Umbilical cord (tissue), 2 donors: Measurements from ENCODE around the gene PRR3. TPM values are rescaled to one million over a fixed set of nuclear protein-coding genes. Genes with fewer than 3 reads are reported as not detected.

Source experiments
- DNase-seq: peaks from one replicate; pipeline ENCODE4 v3.0.0-alpha.2; 2015; ENCODE audit warnings: low spot score
- total RNA-seq: library from RNA; depleted of rRNA; stranded (reverse); fragments of >200 nt; gene quantifications from one replicate; pipeline ENCODE4 v1.2.3, GENCODE V29; 2014; ENCODE audit warnings: low replicate concordance; ENCODE audit not compliant: insufficient read depth

Gene PRR3
- total RNA-seq, 1 donor from 2014 or later = 5.1 TPM

- DNase-seq = no peak
These were observed 23.4 kb upstream of the PRR3 start for GRCh38 chr6:30533460-30534294.

- DNase-seq = no peak
These were observed 19.2 kb upstream of the PRR3 start for GRCh38 chr6:30537931-30538330.

GRCh38 chr6:30541515-30542403, 15.3 kb upstream of the PRR3 start:
- DNase-seq = peak; percentile 86

- no peak for DNase-seq
These were observed 14.7 kb upstream of the PRR3 start for GRCh38 chr6:30542404-30542725.

- DNase-seq = no peak
These were observed 14.2 kb upstream of the PRR3 start for GRCh38 chr6:30542915-30543314.

- no peak for DNase-seq
These were observed 13.3 kb upstream of the PRR3 start for GRCh38 chr6:30543821-30544220.

GRCh38 chr6:30544666-30545272, 12.3 kb upstream of the PRR3 start:
- peak; percentile 73 for DNase-seq

- DNase-seq = no peak
These were observed 9.6 kb upstream of the PRR3 start for GRCh38 chr6:30547454-30547853.

- no peak for DNase-seq
These were observed 8.7 kb upstream of the PRR3 start for GRCh38 chr6:30548375-30548774.

GRCh38 chr6:30554404-30554803, 2.7 kb upstream of the PRR3 start:
- no peak for DNase-seq

GRCh38 chr6:30554962-30555815, 1.9 kb upstream of the PRR3 start:
- DNase-seq = no peak

- DNase-seq = peak; percentile 75
These were observed 1.4 kb upstream of the PRR3 start for GRCh38 chr6:30555816-30556065.

- DNase-seq = peak; percentile 94
These were observed 809 bp upstream of the PRR3 start, which contains the start of gene GNL1 for GRCh38 chr6:30556066-30556905. Gene GNL1 (minus strand): TSS chr6:30556489. CDS start chr6:30556203, 286 bp downstream.

- DNase-seq = no peak
These were observed 537 bp downstream of the PRR3 start for GRCh38 chr6:30557683-30557981.

GRCh38 chr6:30560930-30561329, 3.8 kb downstream of the PRR3 start:
- no peak for DNase-seq

- DNase-seq = no peak
These were observed 5.7 kb downstream of the PRR3 start for GRCh38 chr6:30562470-30563425.

- DNase-seq = no peak
These were observed 7.0 kb downstream of the PRR3 start for GRCh38 chr6:30564114-30564513.

- no peak for DNase-seq
These were observed 8.7 kb downstream of the PRR3 start for GRCh38 chr6:30565772-30566171.

- DNase-seq = no peak
These were observed 11.2 kb downstream of the PRR3 start for GRCh38 chr6:30568245-30568644.

GRCh38 chr6:30570263-30570662, 13.2 kb downstream of the PRR3 start:
- DNase-seq = no peak
